WERI-Rb-1 (cell line): Measurements from ENCODE around the gene ADAMTS20.

Experiments
- DNase-seq: peaks from one replicate; pipeline ENCODE4 v3.0.0-alpha.2; 2020
- H3K27ac ChIP-seq: fragments of 250-450 bp; sonication (Bioruptor Pico); 2 replicates; pipeline ENCODE4 v1.5.1; 2020; ENCODE audit warnings: mild to moderate bottlenecking, moderate library complexity
- H3K27me3 ChIP-seq: fragments of 250-450 bp; sonication (Bioruptor Pico); 2 replicates; pipeline ENCODE4 v1.5.1; 2021; ENCODE audit warnings: mild to moderate bottlenecking, low read depth, moderate library complexity; ENCODE audit not compliant: insufficient read depth, severe bottlenecking
- H3K36me3 ChIP-seq: fragments of 250-450 bp; sonication (Bioruptor Pico); 2 replicates; pipeline ENCODE4 v1.5.1; 2020; ENCODE audit warnings: mild to moderate bottlenecking, moderate library complexity
- H3K4me3 ChIP-seq: 2 replicates; pipeline ENCODE4 v1.5.1; 2011; ENCODE audit warnings: low read depth, mild to moderate bottlenecking, control low read depth, low read length
- H3K9me3 ChIP-seq: fragments of 250-450 bp; sonication (Bioruptor Pico); 2 replicates; pipeline ENCODE4 v1.5.1; 2021; ENCODE audit warnings: mild to moderate bottlenecking, moderate library complexity; ENCODE audit not compliant: severe bottlenecking
- CTCF ChIP-seq: IDR thresholded peaks from 2 replicates; pipeline ENCODE4 v1.5.1; 2011; ENCODE audit warnings: low read depth, mild to moderate bottlenecking, control low read depth, inconsistent platforms, low read length

ADAMTS20 gene

GRCh38 chr12:43551971-43552559, at the start of gene ADAMTS20:
TSS of gene ADAMTS20 (minus strand) at chr12:43552203. CDS start at chr12:43551921, 282 bp downstream.
- Histone ChIP-seq H3K27me3 (no peaks in the 10 kb centered on the region), H3K9me3 (no peaks in the 10 kb centered on the region), H3K4me3 (peak within 1 kb of the TSS; percentile 74), H3K27ac (no peak within 1 kb of the TSS), H3K36me3 (no peaks in the 10 kb centered on the region)
- peak; percentile 84 for DNase-seq
- peak; percentile 51 for TF ChIP-seq CTCF

GRCh38 chr12:43599708-43600107, 47.7 kb upstream of the ADAMTS20 start:
- TF ChIP-seq CTCF, result no peak
- no peaks in the 10 kb centered on the region for H3K36me3 ChIP-seq
- no peak overlapping the region for H3K27ac ChIP-seq
- no peak overlapping the region for H3K4me3 ChIP-seq
- no peak for DNase-seq
- no peaks in the 10 kb centered on the region for H3K27me3 ChIP-seq
- H3K9me3 ChIP-seq, result no peaks in the 10 kb centered on the region

- Histone ChIP-seq H3K27me3 (no peaks in the 10 kb centered on the region), H3K36me3 (no peaks in the 10 kb centered on the region), H3K27ac (no peak overlapping the region), H3K4me3 (no peak overlapping the region), H3K9me3 (no peaks in the 10 kb centered on the region)
- TF ChIP-seq CTCF, result no peak
- DNase-seq, result no peak
These were observed 47.1 kb upstream of the ADAMTS20 start for GRCh38 chr12:43599066-43599465.

GRCh38 chr12:43590307-43590706, 38.3 kb upstream of the ADAMTS20 start:
- no peaks in the 10 kb centered on the region for H3K9me3 ChIP-seq
- no peak overlapping the region for H3K27ac ChIP-seq
- H3K27me3 ChIP-seq, result no peaks in the 10 kb centered on the region
- H3K4me3 ChIP-seq, result no peak overlapping the region
- no peaks in the 10 kb centered on the region for H3K36me3 ChIP-seq
- DNase-seq, result no peak
- no peak for TF ChIP-seq CTCF

- H3K9me3 ChIP-seq, result no peaks in the 10 kb centered on the region
- no peaks in the 10 kb centered on the region for H3K36me3 ChIP-seq
- peak; percentile 33 for DNase-seq
- no peak overlapping the region for H3K4me3 ChIP-seq
- no peak overlapping the region for H3K27ac ChIP-seq
- no peak for TF ChIP-seq CTCF
- H3K27me3 ChIP-seq, result no peaks in the 10 kb centered on the region
These were observed 34.7 kb upstream of the ADAMTS20 start for GRCh38 chr12:43586646-43587245.

GRCh38 chr12:43585676-43586075, 33.7 kb upstream of the ADAMTS20 start:
- Histone ChIP-seq H3K36me3 (no peaks in the 10 kb centered on the region), H3K27ac (no peak overlapping the region), H3K27me3 (no peaks in the 10 kb centered on the region), H3K4me3 (no peak overlapping the region), H3K9me3 (no peaks in the 10 kb centered on the region)
- no peak for TF ChIP-seq CTCF
- DNase-seq, result no peak
